Testis (tissue), 3 donors: ENCODE measurements around the gene SEMA3F. TPM values are rescaled to one million over a fixed set of nuclear protein-coding genes. Genes with fewer than 3 reads are reported as not detected.

Experiments
- DNase-seq: peaks from one replicate; pipeline ENCODE4 v3.0.0-alpha.2; 2019
- H3K27ac ChIP-seq, 2 donors: fragments of 200-600 bp; sonication (generic); one replicate each; pipeline ENCODE4 v1.5.1; 2019
- H3K27me3 ChIP-seq: fragments of 200-600 bp; sonication (generic); one replicate; pipeline ENCODE4 v1.5.1; 2019
- H3K36me3 ChIP-seq: fragments of 200-600 bp; sonication (generic); one replicate; pipeline ENCODE4 v1.5.1; 2017; ENCODE audit warnings: low read depth; ENCODE audit errors: missing control alignments
- H3K4me1 ChIP-seq: fragments of 200-600 bp; sonication (generic); one replicate; pipeline ENCODE4 v1.5.1; 2019
- H3K4me3 ChIP-seq, 2 donors: fragments of 200-600 bp; sonication (generic); one replicate each; pipeline ENCODE4 v1.5.1; 2017 to 2019
- H3K9me3 ChIP-seq: fragments of 200-600 bp; sonication (generic); one replicate; pipeline ENCODE4 v1.5.1; 2017
- POLR2A ChIP-seq: fragments of 450-650 bp; IDR thresholded peaks from one replicate; pipeline ENCODE4 v1.6.1; 2017; ENCODE audit warnings: antibody characterized with exemption, mild to moderate bottlenecking, moderate library complexity
- WGBS, 2 donors: methylation state at CpG; one replicate each; pipeline ENCODE4 v1.1.5; 2018; 5-methylcytosine and 5-hydroxymethylcytosine counted together
- intact Hi-C: fragments of 100-400 bp; cut with DNase I; formaldehyde crosslinking; loops from one replicate; pipeline ENCODE4 v1.15.1; 2023; ENCODE audit warnings: low total_unique reads
- polyA plus RNA-seq: library from polyadenylated mRNA; stranded (reverse); fragments of 350-450 nt; fragmentation: Illumina TruSeq; extraction: RNeasy Lipid Tissue Mini Kit (QIAGEN cat#74804); gene quantifications from one replicate; pipeline ENCODE4 v1.2.3, GENCODE V29; 2014; ENCODE audit warnings: low read depth, low replicate concordance; ENCODE audit not compliant: insufficient read depth
- total RNA-seq, 2 donors: library from RNA; depleted of rRNA; stranded (reverse); fragments of >200 nt; gene quantifications; one replicate each; pipeline ENCODE4 v1.2.3, GENCODE V29; 2016
- TF ChIP-seq, protein P1 (sequence below), 3 experiments: fragments of 450-650 bp in 2 of 3; fragments of 200-600 bp in 1 of 3; sonication (generic) in 1 of 3; IDR thresholded peaks; one replicate each; pipeline ENCODE4 v1.5.1; 2016 to 2019; ENCODE audit warnings: antibody characterized with exemption in 3 of 3, mild to moderate bottlenecking in 2 of 3, moderate library complexity in 1 of 3

SEMA3F gene
- total and polyA plus RNA-seq, 3 donors from 2014 or later = 6.9 to 8.3 (median 7.5) TPM

DNA sequence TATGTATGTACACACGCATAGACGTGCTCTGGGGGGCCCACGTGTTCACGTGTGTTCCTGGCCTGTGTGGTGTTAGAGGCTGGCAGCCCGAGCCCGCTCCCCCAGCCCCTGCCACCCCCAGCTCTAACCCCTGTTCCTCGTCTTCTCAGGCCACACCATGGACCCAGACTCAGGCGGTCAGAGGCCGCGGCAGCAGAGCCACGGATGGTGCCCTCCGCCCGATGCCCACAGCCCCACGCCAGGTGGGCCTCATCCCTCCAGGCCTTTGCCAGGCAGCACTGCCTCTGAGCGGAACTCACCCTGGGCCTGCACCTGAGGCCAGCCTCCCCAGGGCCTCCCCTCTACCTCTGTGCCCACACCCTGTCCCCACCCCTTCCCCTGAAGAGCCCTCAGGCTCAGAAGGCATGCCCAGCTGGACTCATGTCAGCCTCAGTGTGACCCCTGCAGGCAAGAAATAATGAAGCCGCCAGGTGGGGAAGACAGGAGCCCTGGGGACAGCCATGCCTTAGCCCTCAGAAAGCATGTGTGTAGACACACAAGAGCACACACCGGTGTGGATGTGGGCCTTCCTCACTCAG lies 19.9 kb downstream of the SEMA3F start:
- intact Hi-C loops = no loop called here

DNA sequence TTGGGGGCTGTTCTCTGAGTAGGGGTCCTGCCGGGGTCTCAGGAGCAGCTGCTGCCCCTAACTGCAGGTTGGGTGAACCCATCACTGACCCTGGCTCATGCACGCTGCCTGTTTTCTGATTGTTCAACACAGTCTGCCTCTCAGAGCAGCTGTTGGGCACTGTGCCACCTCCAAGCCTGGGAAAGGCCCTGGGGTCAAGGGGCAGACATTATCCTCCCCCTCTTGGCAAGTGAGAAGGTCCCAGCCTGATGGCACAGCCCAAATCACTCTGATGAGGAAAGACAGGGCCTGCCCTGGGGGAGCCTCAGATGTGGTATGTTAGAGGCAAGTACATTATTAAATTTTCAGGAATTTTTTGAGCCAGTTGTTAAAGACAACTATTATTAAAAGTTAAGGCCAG lies 22.2 kb downstream of the SEMA3F start:
- intact Hi-C loops = no loop called here
- Histone ChIP-seq H3K4me3 (no peak overlapping the region), H3K4me1 (no peaks in the 10 kb centered on the region), H3K27me3 (no peaks in the 10 kb centered on the region), H3K9me3 (no peaks in the 10 kb centered on the region), H3K36me3 (no peaks in the 10 kb centered on the region), H3K27ac (no peak overlapping the region)
- TF ChIP-seq, protein P1, sequence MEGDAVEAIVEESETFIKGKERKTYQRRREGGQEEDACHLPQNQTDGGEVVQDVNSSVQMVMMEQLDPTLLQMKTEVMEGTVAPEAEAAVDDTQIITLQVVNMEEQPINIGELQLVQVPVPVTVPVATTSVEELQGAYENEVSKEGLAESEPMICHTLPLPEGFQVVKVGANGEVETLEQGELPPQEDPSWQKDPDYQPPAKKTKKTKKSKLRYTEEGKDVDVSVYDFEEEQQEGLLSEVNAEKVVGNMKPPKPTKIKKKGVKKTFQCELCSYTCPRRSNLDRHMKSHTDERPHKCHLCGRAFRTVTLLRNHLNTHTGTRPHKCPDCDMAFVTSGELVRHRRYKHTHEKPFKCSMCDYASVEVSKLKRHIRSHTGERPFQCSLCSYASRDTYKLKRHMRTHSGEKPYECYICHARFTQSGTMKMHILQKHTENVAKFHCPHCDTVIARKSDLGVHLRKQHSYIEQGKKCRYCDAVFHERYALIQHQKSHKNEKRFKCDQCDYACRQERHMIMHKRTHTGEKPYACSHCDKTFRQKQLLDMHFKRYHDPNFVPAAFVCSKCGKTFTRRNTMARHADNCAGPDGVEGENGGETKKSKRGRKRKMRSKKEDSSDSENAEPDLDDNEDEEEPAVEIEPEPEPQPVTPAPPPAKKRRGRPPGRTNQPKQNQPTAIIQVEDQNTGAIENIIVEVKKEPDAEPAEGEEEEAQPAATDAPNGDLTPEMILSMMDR (IDR thresholded peaks at IDR 0.05) = no peak
- TF ChIP-seq POLR2A = no peak
- WGBS, 2 donors = 57% methylated on average over 2 of the region's 2 CpGs; no CpG with 5 or more reads in 1 of the 2 donors
- no peak for DNase-seq

More for the DNA sequence above, 19.9 kb downstream of the SEMA3F start:
- Histone ChIP-seq H3K9me3 (no peaks in the 10 kb centered on the region), H3K27me3 (no peaks in the 10 kb centered on the region), H3K4me3 (no peak overlapping the region), H3K27ac (no peak overlapping the region), H3K4me1 (no peaks in the 10 kb centered on the region), H3K36me3 (no peaks in the 10 kb centered on the region)
- DNase-seq = no peak
- TF ChIP-seq POLR2A = no peak
- TF ChIP-seq, protein P1 (IDR thresholded peaks at IDR 0.05) = no peak
- 94% methylated on average over 15 to 17 of the region's 17 CpGs for WGBS, 2 donors

DNA sequence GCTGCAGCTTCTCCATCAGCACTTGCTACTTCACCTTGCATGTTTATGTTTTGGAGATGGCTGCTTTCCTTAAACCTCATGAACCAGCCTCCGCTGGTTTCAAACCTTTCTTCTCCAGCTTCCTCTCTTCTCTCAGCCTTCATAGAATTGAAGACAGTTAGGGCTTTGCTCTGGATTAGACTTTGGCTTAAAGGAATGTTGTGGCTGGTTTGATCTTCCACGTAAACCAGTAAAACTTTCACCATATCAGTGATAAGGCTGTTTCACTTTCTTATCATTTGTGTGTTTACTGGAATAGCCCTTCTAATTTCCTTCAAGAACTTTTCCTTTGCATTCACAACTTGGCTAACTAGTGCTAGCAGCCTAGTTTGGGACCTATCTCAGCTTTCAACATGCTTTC lies 24.6 kb downstream of the SEMA3F start:
- DNase-seq = no peak
- Histone ChIP-seq H3K4me3 (no peak overlapping the region), H3K27me3 (no peaks in the 10 kb centered on the region), H3K9me3 (no peaks in the 10 kb centered on the region), H3K27ac (no peak overlapping the region), H3K36me3 (no peaks in the 10 kb centered on the region), H3K4me1 (no peaks in the 10 kb centered on the region)
- intact Hi-C loops = no loop called here
- TF ChIP-seq POLR2A = no peak
- TF ChIP-seq, protein P1 (IDR thresholded peaks at IDR 0.05) = no peak
- WGBS, 2 donors = 21 to 75% methylated on average over 2 of the region's 2 CpGs

DNA sequence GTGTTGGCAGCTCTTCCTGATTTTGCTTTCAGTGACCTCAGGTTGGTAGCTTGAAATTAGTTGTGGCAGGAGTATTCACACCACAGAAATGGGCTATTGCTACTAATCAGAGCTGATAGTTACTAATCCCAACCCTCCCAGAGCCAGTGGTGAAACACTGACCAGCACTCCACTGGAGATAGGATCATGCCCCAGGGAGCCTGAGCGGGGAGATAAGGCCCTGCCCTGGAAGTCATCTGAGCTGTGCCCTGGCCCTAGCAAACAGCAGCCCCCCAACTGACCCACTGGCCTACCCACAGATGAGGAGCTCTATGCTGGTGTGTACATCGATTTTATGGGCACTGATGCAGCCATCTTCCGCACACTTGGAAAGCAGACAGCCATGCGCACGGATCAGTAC lies 26.9 kb downstream of the SEMA3F start:
- intact Hi-C loops = no loop called here
- Histone ChIP-seq H3K9me3 (no peaks in the 10 kb centered on the region), H3K27me3 (no peaks in the 10 kb centered on the region), H3K4me1 (no peaks in the 10 kb centered on the region), H3K4me3 (no peak overlapping the region), H3K27ac (no peak overlapping the region), H3K36me3 (no peaks in the 10 kb centered on the region)
- WGBS, 2 donors = 94 to 98% methylated on average over 5 of the region's 5 CpGs
- no peak for DNase-seq
- no peak for TF ChIP-seq POLR2A
- TF ChIP-seq, protein P1 (IDR thresholded peaks at IDR 0.05) = no peak

DNA sequence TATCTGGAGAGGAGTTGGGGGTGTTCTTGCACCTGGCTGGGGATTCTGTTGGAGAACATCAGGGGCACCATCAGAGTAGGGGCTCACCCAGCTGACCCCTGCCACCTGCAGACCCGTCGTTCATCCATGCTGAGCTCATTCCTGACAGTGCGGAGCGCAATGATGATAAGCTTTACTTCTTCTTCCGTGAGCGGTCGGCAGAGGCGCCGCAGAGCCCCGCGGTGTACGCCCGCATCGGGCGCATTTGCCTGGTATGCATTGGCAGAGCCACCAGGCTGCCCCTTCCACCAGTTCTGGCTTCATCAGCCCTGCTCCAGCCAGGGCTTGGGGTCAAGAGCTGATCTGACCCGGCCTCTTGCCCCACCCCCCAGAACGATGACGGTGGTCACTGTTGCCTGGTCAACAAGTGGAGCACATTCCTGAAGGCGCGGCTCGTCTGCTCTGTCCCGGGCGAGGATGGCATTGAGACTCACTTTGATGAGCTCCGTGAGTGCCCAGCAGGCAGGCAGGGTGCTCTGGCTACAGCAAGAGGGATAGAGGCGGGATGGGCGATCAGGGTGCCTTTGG lies 27.5 kb downstream of the SEMA3F start:
- intact Hi-C loops = no loop called here
- WGBS, 2 donors = 79 to 89% methylated on average over 8 to 26 of the region's 26 CpGs
- no peak for DNase-seq
- no peaks in the 10 kb centered on the region for H3K4me1 ChIP-seq
- H3K9me3 ChIP-seq = no peaks in the 10 kb centered on the region
- H3K4me3 ChIP-seq = no peak overlapping the region
- TF ChIP-seq, protein P1 (IDR thresholded peaks at IDR 0.05) = no peak
- no peak for TF ChIP-seq POLR2A
- no peaks in the 10 kb centered on the region for H3K36me3 ChIP-seq
- H3K27ac ChIP-seq = no peak overlapping the region
- no peaks in the 10 kb centered on the region for H3K27me3 ChIP-seq
